ENCODE results near the gene EEF2.
"Not testable (repeated sequence)": the region's sequence is repeated elsewhere in the genome, so short reads cannot be mapped to it uniquely, and the experiment has no call there.

Gene EEF2

DNA sequence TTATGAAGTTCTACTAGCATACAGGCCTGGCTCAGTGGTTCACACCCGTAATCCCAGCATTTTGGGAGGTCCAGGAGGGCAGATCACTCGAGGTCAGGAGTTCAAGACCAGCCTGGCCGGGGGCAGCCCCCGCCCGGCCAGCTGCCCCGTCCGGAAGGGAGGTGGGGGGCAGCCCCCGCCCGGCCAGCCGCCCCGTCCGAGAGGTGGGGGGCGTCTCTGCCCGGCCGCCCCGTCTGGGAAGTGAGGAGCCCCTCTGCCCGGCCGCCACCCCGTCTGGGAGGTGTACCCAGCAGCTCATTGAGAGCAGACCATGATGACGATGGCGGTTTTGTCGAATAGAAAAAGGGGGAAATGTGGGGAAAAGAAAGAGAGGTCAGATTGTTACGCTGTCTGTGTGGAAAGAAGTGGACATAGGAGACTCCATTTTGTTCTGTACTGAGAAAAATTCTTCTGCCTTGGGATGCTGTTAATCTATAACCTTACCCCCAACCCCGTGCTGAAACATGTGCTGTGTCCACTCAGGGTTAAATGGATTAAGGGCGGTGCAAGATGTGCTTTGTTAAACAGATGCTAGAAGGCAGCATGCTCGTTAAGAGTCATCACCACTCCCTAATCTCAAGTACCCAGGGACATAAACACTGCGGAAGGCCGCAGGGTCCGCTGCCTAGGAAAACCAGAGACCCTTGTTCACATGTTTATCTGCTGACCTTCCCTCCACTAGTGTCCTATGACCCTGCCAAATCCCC is 13.6 kb upstream of the EEF2 start:
- H3K27ac ChIP-seq (ENCODE audit: low read depth, low read length); H3K4me3 ChIP-seq (ENCODE audit: low read length); H3K9ac ChIP-seq (ENCODE audit: low read depth, low read length); H3K36me3 ChIP-seq (ENCODE audit: insufficient read depth, low read length); H3K4me1 ChIP-seq (ENCODE audit: insufficient read depth, low read length); H3K9me3 ChIP-seq (ENCODE audit: insufficient read depth, low read depth, low read length); H3K27me3 ChIP-seq (ENCODE audit: insufficient read depth, low read length): not testable (repeated sequence)
- WGBS: 92% methylated on average over 28 of the region's 29 CpGs

DNA sequence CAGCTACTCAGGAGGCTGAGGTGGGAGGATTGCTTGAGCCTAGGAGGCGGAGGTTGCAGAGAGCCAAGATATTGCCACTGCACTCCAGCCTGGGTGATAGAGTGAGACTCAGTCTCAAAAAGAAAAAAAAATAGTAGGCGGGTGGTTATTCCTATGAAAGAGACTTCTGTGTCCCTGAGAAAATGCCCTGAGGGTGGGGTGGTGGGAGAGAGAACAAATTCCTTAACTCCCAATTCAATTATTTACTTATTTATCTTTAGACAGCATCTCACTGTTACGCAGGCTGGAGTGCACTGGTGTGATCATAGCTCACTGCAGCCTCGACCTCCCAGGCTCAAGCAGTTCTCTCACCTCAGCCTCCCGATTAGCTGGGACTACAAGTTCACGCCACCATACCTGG is 10.3 kb upstream of the EEF2 start:
- Histone ChIP-seq H3K9ac (ENCODE audit: low read depth, low read length) (no peak overlapping the region), H3K36me3 (ENCODE audit: insufficient read depth, low read length) (no peaks in the 10 kb centered on the region), H3K4me3 (ENCODE audit: low read length) (no peak overlapping the region), H3K27ac (ENCODE audit: low read depth, low read length) (no peak overlapping the region), H3K27me3 (ENCODE audit: insufficient read depth, low read length) (no peaks in the 10 kb centered on the region), H3K9me3 (ENCODE audit: insufficient read depth, low read depth, low read length) (no peaks in the 10 kb centered on the region), H3K4me1 (ENCODE audit: insufficient read depth, low read length) (no peaks in the 10 kb centered on the region)
- 88% methylated on average over 6 of the region's 6 CpGs for WGBS

DNA sequence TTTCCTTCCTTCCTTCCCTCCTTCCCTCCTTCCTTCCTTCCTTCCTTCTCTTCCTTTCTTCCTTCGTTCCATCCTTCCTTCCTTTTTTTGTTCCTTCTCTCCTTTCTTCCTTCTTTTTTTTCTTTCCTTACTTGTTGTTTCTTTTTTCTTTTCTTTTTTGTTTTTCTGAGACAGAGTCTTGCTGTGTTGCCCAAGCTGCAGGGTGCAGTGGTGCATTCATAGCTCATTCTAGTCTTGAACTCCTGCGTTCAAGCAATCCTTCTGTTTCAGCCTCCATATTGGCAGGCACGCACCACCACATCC is 5.5 kb upstream of the EEF2 start:
- H3K9ac ChIP-seq (ENCODE audit: low read depth, low read length): no peak overlapping the region
- no peaks in the 10 kb centered on the region for H3K36me3 ChIP-seq (ENCODE audit: insufficient read depth, low read length)
- no peak overlapping the region for H3K27ac ChIP-seq (ENCODE audit: low read depth, low read length)
- WGBS: 94% methylated on average over 3 of the region's 3 CpGs
- H3K4me1 ChIP-seq (ENCODE audit: insufficient read depth, low read length): peaks cover 9% of the 10 kb centered on the region
- no peaks in the 10 kb centered on the region for H3K9me3 ChIP-seq (ENCODE audit: insufficient read depth, low read depth, low read length)
- H3K4me3 ChIP-seq (ENCODE audit: low read length): no peak overlapping the region
- no peaks in the 10 kb centered on the region for H3K27me3 ChIP-seq (ENCODE audit: insufficient read depth, low read length)

GRCh38 chr19:3987619-3988371 is 2.5 kb upstream of the EEF2 start:
- Histone ChIP-seq H3K27ac (ENCODE audit: low read depth, low read length) (no peak overlapping the region), H3K4me1 (ENCODE audit: insufficient read depth, low read length) (peaks cover 18% of the 10 kb centered on the region), H3K4me3 (ENCODE audit: low read length) (peak overlapping the region; percentile 100), H3K9me3 (ENCODE audit: insufficient read depth, low read depth, low read length) (no peaks in the 10 kb centered on the region), H3K27me3 (ENCODE audit: insufficient read depth, low read length) (no peaks in the 10 kb centered on the region), H3K9ac (ENCODE audit: low read depth, low read length) (0 out of 2 replicates have a peak overlapping the region, but pooled peaks have one; percentile 17), H3K36me3 (ENCODE audit: insufficient read depth, low read length) (peaks cover 20% of the 10 kb centered on the region)
- WGBS: 16% methylated on average over 30 of the region's 30 CpGs

DNA sequence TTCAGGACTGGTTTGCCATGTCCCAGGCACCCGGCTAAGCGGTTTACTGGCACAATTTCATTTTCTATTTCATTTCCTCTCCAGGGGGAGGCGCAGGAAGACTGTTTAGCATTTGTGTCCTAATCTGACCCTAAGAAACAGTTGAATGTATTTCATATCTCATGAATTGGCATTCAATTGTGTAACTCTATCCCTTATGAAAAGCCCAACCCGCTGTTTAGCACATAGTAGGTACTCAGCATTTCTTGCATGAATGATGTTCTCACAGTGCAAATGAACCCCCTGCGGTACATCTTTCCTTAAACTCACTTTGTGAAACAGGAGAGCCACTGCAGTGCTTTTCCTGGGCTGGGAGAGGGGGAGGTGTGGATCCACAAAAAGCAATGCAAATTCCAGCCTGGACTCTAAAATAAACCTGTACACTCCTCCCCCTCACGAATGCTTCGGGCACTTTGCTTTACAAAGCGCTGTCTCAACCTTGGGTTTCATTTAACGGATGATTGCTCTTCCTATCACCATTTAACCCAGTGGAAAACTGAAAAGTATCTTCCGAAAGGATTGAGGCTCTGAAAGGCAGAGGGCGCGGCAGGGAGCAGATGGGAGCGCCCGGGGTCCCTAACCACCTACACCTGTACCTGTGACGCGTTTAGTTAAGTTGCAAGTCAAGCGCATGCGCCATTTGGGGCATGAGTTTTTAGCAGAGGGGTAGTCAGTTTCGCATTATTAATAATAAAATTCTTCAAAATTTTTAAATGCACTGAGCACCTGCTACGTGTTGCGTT is 1.2 kb upstream of the EEF2 start:
- H3K9ac ChIP-seq (ENCODE audit: low read depth, low read length): peak overlapping the region; percentile 20; the same call in 1 of the 2 replicates
- peaks cover 18% of the 10 kb centered on the region for H3K4me1 ChIP-seq (ENCODE audit: insufficient read depth, low read length)
- peaks cover 33% of the 10 kb centered on the region for H3K36me3 ChIP-seq (ENCODE audit: insufficient read depth, low read length)
- H3K27ac ChIP-seq (ENCODE audit: low read depth, low read length): peak overlapping the region; percentile 79; the same call in 1 of the 2 replicates
- H3K27me3 ChIP-seq (ENCODE audit: insufficient read depth, low read length): no peaks in the 10 kb centered on the region
- peak overlapping the region; percentile 100 for H3K4me3 ChIP-seq (ENCODE audit: low read length)
- 3% methylated on average over 19 of the region's 21 CpGs for WGBS
- H3K9me3 ChIP-seq (ENCODE audit: insufficient read depth, low read depth, low read length): no peaks in the 10 kb centered on the region

DNA sequence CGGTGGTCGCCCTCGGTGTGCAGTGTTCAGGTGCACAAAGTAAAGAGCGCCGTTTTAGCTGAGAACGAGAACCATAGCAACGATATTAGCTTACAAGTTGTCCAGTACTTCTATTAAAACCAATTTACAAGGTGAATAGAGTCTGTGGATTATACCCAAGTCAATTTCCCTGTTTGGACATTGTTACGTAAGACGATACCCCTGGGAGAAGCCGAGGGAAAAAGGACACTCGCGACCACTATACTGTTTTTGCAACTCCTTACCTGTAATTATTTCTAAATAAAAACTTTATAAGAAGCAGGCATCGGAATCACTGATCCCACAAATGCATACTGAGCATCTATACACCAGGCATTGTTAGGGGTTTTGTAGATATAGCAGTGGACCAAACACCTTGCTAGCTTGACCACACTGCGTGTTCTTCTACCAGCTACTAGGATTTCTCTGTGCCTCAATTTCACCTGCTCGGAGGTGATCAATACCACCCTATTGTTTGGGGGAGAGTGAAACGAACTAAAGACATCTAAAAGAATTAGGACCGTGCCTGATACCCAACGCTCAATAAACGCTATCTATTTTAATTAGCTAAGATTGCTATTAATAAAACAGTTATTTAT is 488 bp upstream of the EEF2 start:
- peaks cover 40% of the 10 kb centered on the region for H3K36me3 ChIP-seq (ENCODE audit: insufficient read depth, low read length)
- H3K4me1 ChIP-seq (ENCODE audit: insufficient read depth, low read length): peaks cover 18% of the 10 kb centered on the region
- no peaks in the 10 kb centered on the region for H3K9me3 ChIP-seq (ENCODE audit: insufficient read depth, low read depth, low read length)
- no peak overlapping the region; the same call in 1 of the 2 replicates for H3K27ac ChIP-seq (ENCODE audit: low read depth, low read length)
- H3K4me3 ChIP-seq (ENCODE audit: low read length): peak overlapping the region; percentile 100
- H3K27me3 ChIP-seq (ENCODE audit: insufficient read depth, low read length): no peaks in the 10 kb centered on the region
- no peak overlapping the region for H3K9ac ChIP-seq (ENCODE audit: low read depth, low read length)
- 4% methylated on average over 13 of the region's 19 CpGs for WGBS

- H3K36me3 ChIP-seq (ENCODE audit: insufficient read depth, low read length): peaks cover 52% of the 10 kb centered on the region
- peak overlapping the region; percentile 100 for H3K9ac ChIP-seq (ENCODE audit: low read depth, low read length)
- no peaks in the 10 kb centered on the region for H3K27me3 ChIP-seq (ENCODE audit: insufficient read depth, low read length)
- no peaks in the 10 kb centered on the region for H3K9me3 ChIP-seq (ENCODE audit: insufficient read depth, low read depth, low read length)
- H3K4me1 ChIP-seq (ENCODE audit: insufficient read depth, low read length): peaks cover 18% of the 10 kb centered on the region
- H3K4me3 ChIP-seq (ENCODE audit: low read length): peak overlapping the region; percentile 100
- peak overlapping the region; percentile 95 for H3K27ac ChIP-seq (ENCODE audit: low read depth, low read length)
- WGBS: 2% methylated on average over 10 of the region's 10 CpGs
These were observed 717 bp downstream of the EEF2 start for GRCh38 chr19:3984584-3984907.

GRCh38 chr19:3983936-3984583 is 1.2 kb downstream of the EEF2 start:
- peaks cover 57% of the 10 kb centered on the region for H3K36me3 ChIP-seq (ENCODE audit: insufficient read depth, low read length)
- no peaks in the 10 kb centered on the region for H3K27me3 ChIP-seq (ENCODE audit: insufficient read depth, low read length)
- H3K9me3 ChIP-seq (ENCODE audit: insufficient read depth, low read depth, low read length): no peaks in the 10 kb centered on the region
- peak overlapping the region; percentile 100 for H3K9ac ChIP-seq (ENCODE audit: low read depth, low read length)
- H3K4me3 ChIP-seq (ENCODE audit: low read length): peak overlapping the region; percentile 100
- peak overlapping the region; percentile 95 for H3K27ac ChIP-seq (ENCODE audit: low read depth, low read length)
- WGBS: 37% methylated on average over 30 of the region's 30 CpGs
- H3K4me1 ChIP-seq (ENCODE audit: insufficient read depth, low read length): peaks cover 18% of the 10 kb centered on the region

GRCh38 chr19:3983542-3983914 is 1.7 kb downstream of the EEF2 start:
- H3K36me3 ChIP-seq (ENCODE audit: insufficient read depth, low read length): peaks cover 62% of the 10 kb centered on the region
- H3K4me3 ChIP-seq (ENCODE audit: low read length): peak overlapping the region; percentile 100
- 93% methylated on average over 6 of the region's 7 CpGs for WGBS
- peaks cover 18% of the 10 kb centered on the region for H3K4me1 ChIP-seq (ENCODE audit: insufficient read depth, low read length)
- peak overlapping the region; percentile 100 for H3K9ac ChIP-seq (ENCODE audit: low read depth, low read length)
- no peaks in the 10 kb centered on the region for H3K27me3 ChIP-seq (ENCODE audit: insufficient read depth, low read length)
- no peaks in the 10 kb centered on the region for H3K9me3 ChIP-seq (ENCODE audit: insufficient read depth, low read depth, low read length)
- H3K27ac ChIP-seq (ENCODE audit: low read depth, low read length): peak overlapping the region; percentile 95

GRCh38 chr19:3982701-3983541 is 2.3 kb downstream of the EEF2 start:
- WGBS: 94% methylated on average over 40 of the region's 40 CpGs
- Histone ChIP-seq H3K36me3 (ENCODE audit: insufficient read depth, low read length) (peaks cover 68% of the 10 kb centered on the region), H3K9ac (ENCODE audit: low read depth, low read length) (peak overlapping the region; percentile 100), H3K4me3 (ENCODE audit: low read length) (peak overlapping the region; percentile 100; the same call in 1 of the 2 replicates), H3K9me3 (ENCODE audit: insufficient read depth, low read depth, low read length) (no peaks in the 10 kb centered on the region), H3K27ac (ENCODE audit: low read depth, low read length) (peak overlapping the region; percentile 95), H3K4me1 (ENCODE audit: insufficient read depth, low read length) (peaks cover 18% of the 10 kb centered on the region), H3K27me3 (ENCODE audit: insufficient read depth, low read length) (no peaks in the 10 kb centered on the region)
